ENCODE measurements around the gene GPAM. TPM values are rescaled to one million over a fixed set of nuclear protein-coding genes. Genes with fewer than 3 reads are reported as not detected.

Gene GPAM
- total RNA-seq, 1 donor from 2014 or later = 10.0 TPM

- Mint-ChIP-seq H3K9me3 (ENCODE audit: unreplicated experiment) (peaks cover 7% of the 10 kb centered on the region), H3K27me3 (ENCODE audit: unreplicated experiment) (no peaks in the 10 kb centered on the region), H3K4me1 (ENCODE audit: unreplicated experiment) (no peaks in the 10 kb centered on the region), H3K4me3 (ENCODE audit: unreplicated experiment) (no peak overlapping the region), H3K36me3 (ENCODE audit: unreplicated experiment) (no peaks in the 10 kb centered on the region), H3K27ac (ENCODE audit: unreplicated experiment) (no peak overlapping the region)
- DNase-seq (ENCODE audit: extremely low spot score, unreplicated experiment) = no peak
- TF ChIP-seq CTCF (IDR thresholded peaks at IDR 0.05) = no peak
These were observed 35.4 kb upstream of the GPAM start for GRCh38 chr10:112218960-112219359.

- Mint-ChIP-seq H3K36me3 (ENCODE audit: unreplicated experiment) (no peaks in the 10 kb centered on the region), H3K4me1 (ENCODE audit: unreplicated experiment) (no peaks in the 10 kb centered on the region), H3K4me3 (ENCODE audit: unreplicated experiment) (no peak overlapping the region), H3K9me3 (ENCODE audit: unreplicated experiment) (peaks cover 7% of the 10 kb centered on the region), H3K27ac (ENCODE audit: unreplicated experiment) (no peak overlapping the region), H3K27me3 (ENCODE audit: unreplicated experiment) (no peaks in the 10 kb centered on the region)
- no peak for DNase-seq (ENCODE audit: extremely low spot score, unreplicated experiment)
- no peak for TF ChIP-seq CTCF (IDR thresholded peaks at IDR 0.05)
These were observed 34.4 kb upstream of the GPAM start for GRCh38 chr10:112218036-112218390.

GRCh38 chr10:112217386-112218035, 33.9 kb upstream of the GPAM start:
- no peaks in the 10 kb centered on the region for H3K4me1 Mint-ChIP-seq (ENCODE audit: unreplicated experiment)
- no peak for TF ChIP-seq CTCF (IDR thresholded peaks at IDR 0.05)
- no peak overlapping the region for H3K4me3 Mint-ChIP-seq (ENCODE audit: unreplicated experiment)
- no peak for DNase-seq (ENCODE audit: extremely low spot score, unreplicated experiment)
- H3K27ac Mint-ChIP-seq (ENCODE audit: unreplicated experiment) = no peak overlapping the region
- peaks cover 7% of the 10 kb centered on the region for H3K9me3 Mint-ChIP-seq (ENCODE audit: unreplicated experiment)
- no peaks in the 10 kb centered on the region for H3K36me3 Mint-ChIP-seq (ENCODE audit: unreplicated experiment)
- H3K27me3 Mint-ChIP-seq (ENCODE audit: unreplicated experiment) = no peaks in the 10 kb centered on the region

- Mint-ChIP-seq H3K36me3 (ENCODE audit: unreplicated experiment) (no peaks in the 10 kb centered on the region), H3K4me3 (ENCODE audit: unreplicated experiment) (no peak overlapping the region), H3K27ac (ENCODE audit: unreplicated experiment) (no peak overlapping the region), H3K9me3 (ENCODE audit: unreplicated experiment) (peaks cover 7% of the 10 kb centered on the region), H3K27me3 (ENCODE audit: unreplicated experiment) (no peaks in the 10 kb centered on the region), H3K4me1 (ENCODE audit: unreplicated experiment) (no peaks in the 10 kb centered on the region)
- TF ChIP-seq CTCF (IDR thresholded peaks at IDR 0.05) = no peak
- DNase-seq (ENCODE audit: extremely low spot score, unreplicated experiment) = no peak
These were observed 33.4 kb upstream of the GPAM start for GRCh38 chr10:112216966-112217365.

- Mint-ChIP-seq H3K4me3 (ENCODE audit: unreplicated experiment) (no peak overlapping the region), H3K9me3 (ENCODE audit: unreplicated experiment) (peaks cover 7% of the 10 kb centered on the region), H3K27ac (ENCODE audit: unreplicated experiment) (no peak overlapping the region), H3K27me3 (ENCODE audit: unreplicated experiment) (no peaks in the 10 kb centered on the region), H3K36me3 (ENCODE audit: unreplicated experiment) (no peaks in the 10 kb centered on the region), H3K4me1 (ENCODE audit: unreplicated experiment) (no peaks in the 10 kb centered on the region)
- TF ChIP-seq CTCF (IDR thresholded peaks at IDR 0.05) = no peak
- no peak for DNase-seq (ENCODE audit: extremely low spot score, unreplicated experiment)
These were observed 32.6 kb upstream of the GPAM start for GRCh38 chr10:112216151-112216550.

Data from osteocyte (in vitro differentiated cells).